HepG2 (cell line): ENCODE results near the gene ATP2B3. TPM values are rescaled to one million over a fixed set of nuclear protein-coding genes. Genes with fewer than 3 reads are reported as not detected.

Experiments
- ATM ChIP-seq: fragments of 450-650 bp; IDR thresholded peaks from 2 replicates; pipeline ENCODE4 v1.7.1; 2017; ENCODE audit warnings: mild to moderate bottlenecking, borderline replicate concordance
- CAMTA2 ChIP-seq: sonication (generic); formaldehyde crosslinking; IDR thresholded peaks from 2 replicates; pipeline ENCODE4 v1.4.0; 2020; ENCODE audit warnings: mild to moderate bottlenecking, missing genetic modification reagents, borderline replicate concordance
- FOSL2 ChIP-seq: sonication (generic); formaldehyde crosslinking; IDR thresholded peaks from 2 replicates; pipeline ENCODE4 v1.4.0; 2020; ENCODE audit warnings: missing genetic modification reagents
- KDM5A ChIP-seq: fragments of 200-600 bp; sonication (generic); IDR thresholded peaks from 2 replicates; pipeline ENCODE4 v1.7.0; 2018; ENCODE audit warnings: antibody characterized with exemption, mild to moderate bottlenecking, low read length, borderline replicate concordance
- NCOA2 ChIP-seq: sonication (generic); formaldehyde crosslinking; IDR thresholded peaks from 2 replicates; pipeline ENCODE4 v1.8.0; 2022; ENCODE audit warnings: inconsistent platforms
- SP140L ChIP-seq: sonication (generic); formaldehyde crosslinking; IDR thresholded peaks from 2 replicates; pipeline ENCODE4 v1.4.0; 2020; ENCODE audit warnings: missing genetic modification reagents, borderline replicate concordance
- ZNF180 ChIP-seq: sonication (generic); formaldehyde crosslinking; IDR thresholded peaks from 2 replicates; pipeline ENCODE4 v1.4.0; 2020; ENCODE audit warnings: low read depth, missing genetic modification reagents, borderline replicate concordance
- ZNF44 ChIP-seq: sonication (generic); formaldehyde crosslinking; IDR thresholded peaks from 2 replicates; pipeline ENCODE4 v1.5.1; 2020; ENCODE audit warnings: mild to moderate bottlenecking, missing genetic modification reagents
- ZNF546 ChIP-seq: sonication (generic); formaldehyde crosslinking; conservative IDR thresholded peaks from 2 replicates; pipeline ENCODE4 v1.8.1; 2023; ENCODE audit warnings: mild to moderate bottlenecking, missing genetic modification reagents
- polyA plus RNA-seq, 8 experiments: library from polyadenylated mRNA; depleted of rRNA in 3 of 8; stranded (reverse) in 7 of 8; unstranded in 1 of 8; fragments of >200 nt; fragmentation: Illumina TruSeq in 4 of 8; extraction: Trizol in 4 of 8; gene quantifications; 2 replicates each; pipeline versions ENCODE4 v1.2.1 to v1.2.3, GENCODE V29; 2011 to 2016; ENCODE audit warnings: low read depth in 4 of 8, missing spikeins in 1 of 8, mixed read lengths in 1 of 8; ENCODE audit not compliant: insufficient read depth in 1 of 8
- total RNA-seq, 5 experiments: library from RNA; depleted of rRNA; stranded (reverse); fragments of >200 nt; fragmentation: Illumina TruSeq; extraction: Trizol; gene quantifications; 2 replicates each; pipeline ENCODE4 v1.2.3, GENCODE V29; 2016; ENCODE audit warnings: low read depth in 1 of 5
- TF ChIP-seq, protein P1 (sequence below): sonication (generic); formaldehyde crosslinking; IDR thresholded peaks from 2 replicates; pipeline ENCODE4 v1.4.0; 2020; ENCODE audit warnings: missing genetic modification reagents, borderline replicate concordance
- TF ChIP-seq, protein P2 (sequence below): sonication (generic); formaldehyde crosslinking; IDR thresholded peaks from 2 replicates; pipeline ENCODE4 v1.4.0; 2020; ENCODE audit warnings: mild to moderate bottlenecking, missing genetic modification reagents, borderline replicate concordance
- TF ChIP-seq, protein P3 (sequence below): sonication (generic); formaldehyde crosslinking; IDR thresholded peaks from 2 replicates; pipeline ENCODE4 v1.4.0; 2020; ENCODE audit warnings: missing genetic modification reagents
- TF ChIP-seq, protein P4 (sequence below): sonication (generic); formaldehyde crosslinking; IDR thresholded peaks from 2 replicates; pipeline ENCODE4 v1.4.0; 2020; ENCODE audit warnings: missing genetic modification reagents, borderline replicate concordance
- TF ChIP-seq, protein P5 (sequence below): sonication (generic); formaldehyde crosslinking; conservative IDR thresholded peaks from 2 replicates; pipeline ENCODE4 v1.8.1; 2023; ENCODE audit warnings: missing genetic modification reagents

ATP2B3 gene
- total and polyA plus RNA-seq, 2 of the 13 experiments (the other 11 are each of a cell fraction or from before 2014, with no cell fraction given) = not detected

DNA sequence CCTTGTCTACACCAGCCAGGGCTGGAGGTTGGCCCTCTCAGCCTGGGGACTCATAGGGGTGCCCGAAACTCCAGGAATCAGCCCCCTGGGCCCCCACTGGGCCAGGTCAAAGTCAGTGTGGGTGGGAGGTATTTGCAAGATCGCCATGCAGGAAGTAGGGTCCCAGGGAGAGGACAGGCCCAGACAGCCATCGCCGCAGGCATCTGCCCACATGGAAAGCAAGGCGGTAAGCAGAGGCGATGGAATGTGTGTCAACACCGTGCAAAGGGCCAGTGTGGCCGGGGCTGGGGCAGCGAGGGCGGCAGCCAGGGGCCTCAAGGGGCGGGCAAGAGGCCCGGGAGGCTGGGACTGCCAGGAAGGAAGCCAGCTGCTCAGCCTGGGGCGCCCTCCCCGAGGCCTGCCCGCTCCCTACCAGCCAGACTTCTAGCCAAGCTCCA, 110.3 kb downstream of the ATP2B3 start (continued):
- TF ChIP-seq, protein P1, sequence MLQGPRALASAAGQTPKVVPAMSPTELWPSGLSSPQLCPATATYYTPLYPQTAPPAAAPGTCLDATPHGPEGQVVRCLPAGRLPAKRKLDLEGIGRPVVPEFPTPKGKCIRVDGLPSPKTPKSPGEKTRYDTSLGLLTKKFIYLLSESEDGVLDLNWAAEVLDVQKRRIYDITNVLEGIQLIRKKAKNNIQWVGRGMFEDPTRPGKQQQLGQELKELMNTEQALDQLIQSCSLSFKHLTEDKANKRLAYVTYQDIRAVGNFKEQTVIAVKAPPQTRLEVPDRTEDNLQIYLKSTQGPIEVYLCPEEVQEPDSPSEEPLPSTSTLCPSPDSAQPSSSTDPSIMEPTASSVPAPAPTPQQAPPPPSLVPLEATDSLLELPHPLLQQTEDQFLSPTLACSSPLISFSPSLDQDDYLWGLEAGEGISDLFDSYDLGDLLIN (CRISPR knock-in tag) = 0 out of 2 replicates have a peak, but pooled peaks have one; percentile 45
- TF ChIP-seq NCOA2 (CRISPR knock-in tag) = peak; percentile 90
- TF ChIP-seq, protein P2, sequence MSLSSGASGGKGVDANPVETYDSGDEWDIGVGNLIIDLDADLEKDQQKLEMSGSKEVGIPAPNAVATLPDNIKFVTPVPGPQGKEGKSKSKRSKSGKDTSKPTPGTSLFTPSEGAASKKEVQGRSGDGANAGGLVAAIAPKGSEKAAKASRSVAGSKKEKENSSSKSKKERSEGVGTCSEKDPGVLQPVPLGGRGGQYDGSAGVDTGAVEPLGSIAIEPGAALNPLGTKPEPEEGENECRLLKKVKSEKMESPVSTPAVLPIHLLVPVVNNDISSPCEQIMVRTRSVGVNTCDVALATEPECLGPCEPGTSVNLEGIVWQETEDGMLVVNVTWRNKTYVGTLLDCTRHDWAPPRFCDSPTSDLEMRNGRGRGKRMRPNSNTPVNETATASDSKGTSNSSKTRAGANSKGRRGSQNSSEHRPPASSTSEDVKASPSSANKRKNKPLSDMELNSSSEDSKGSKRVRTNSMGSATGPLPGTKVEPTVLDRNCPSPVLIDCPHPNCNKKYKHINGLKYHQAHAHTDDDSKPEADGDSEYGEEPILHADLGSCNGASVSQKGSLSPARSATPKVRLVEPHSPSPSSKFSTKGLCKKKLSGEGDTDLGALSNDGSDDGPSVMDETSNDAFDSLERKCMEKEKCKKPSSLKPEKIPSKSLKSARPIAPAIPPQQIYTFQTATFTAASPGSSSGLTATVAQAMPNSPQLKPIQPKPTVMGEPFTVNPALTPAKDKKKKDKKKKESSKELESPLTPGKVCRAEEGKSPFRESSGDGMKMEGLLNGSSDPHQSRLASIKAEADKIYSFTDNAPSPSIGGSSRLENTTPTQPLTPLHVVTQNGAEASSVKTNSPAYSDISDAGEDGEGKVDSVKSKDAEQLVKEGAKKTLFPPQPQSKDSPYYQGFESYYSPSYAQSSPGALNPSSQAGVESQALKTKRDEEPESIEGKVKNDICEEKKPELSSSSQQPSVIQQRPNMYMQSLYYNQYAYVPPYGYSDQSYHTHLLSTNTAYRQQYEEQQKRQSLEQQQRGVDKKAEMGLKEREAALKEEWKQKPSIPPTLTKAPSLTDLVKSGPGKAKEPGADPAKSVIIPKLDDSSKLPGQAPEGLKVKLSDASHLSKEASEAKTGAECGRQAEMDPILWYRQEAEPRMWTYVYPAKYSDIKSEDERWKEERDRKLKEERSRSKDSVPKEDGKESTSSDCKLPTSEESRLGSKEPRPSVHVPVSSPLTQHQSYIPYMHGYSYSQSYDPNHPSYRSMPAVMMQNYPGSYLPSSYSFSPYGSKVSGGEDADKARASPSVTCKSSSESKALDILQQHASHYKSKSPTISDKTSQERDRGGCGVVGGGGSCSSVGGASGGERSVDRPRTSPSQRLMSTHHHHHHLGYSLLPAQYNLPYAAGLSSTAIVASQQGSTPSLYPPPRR (CRISPR knock-in tag) = peak; percentile 65
- TF ChIP-seq ZNF546 = no peak
- TF ChIP-seq CAMTA2 (CRISPR knock-in tag) = no peak
- no peak for TF ChIP-seq SP140L (CRISPR knock-in tag)
- TF ChIP-seq FOSL2 (CRISPR knock-in tag) = peak; percentile 47; the same call in 1 of the 2 replicates
- TF ChIP-seq, protein P3, sequence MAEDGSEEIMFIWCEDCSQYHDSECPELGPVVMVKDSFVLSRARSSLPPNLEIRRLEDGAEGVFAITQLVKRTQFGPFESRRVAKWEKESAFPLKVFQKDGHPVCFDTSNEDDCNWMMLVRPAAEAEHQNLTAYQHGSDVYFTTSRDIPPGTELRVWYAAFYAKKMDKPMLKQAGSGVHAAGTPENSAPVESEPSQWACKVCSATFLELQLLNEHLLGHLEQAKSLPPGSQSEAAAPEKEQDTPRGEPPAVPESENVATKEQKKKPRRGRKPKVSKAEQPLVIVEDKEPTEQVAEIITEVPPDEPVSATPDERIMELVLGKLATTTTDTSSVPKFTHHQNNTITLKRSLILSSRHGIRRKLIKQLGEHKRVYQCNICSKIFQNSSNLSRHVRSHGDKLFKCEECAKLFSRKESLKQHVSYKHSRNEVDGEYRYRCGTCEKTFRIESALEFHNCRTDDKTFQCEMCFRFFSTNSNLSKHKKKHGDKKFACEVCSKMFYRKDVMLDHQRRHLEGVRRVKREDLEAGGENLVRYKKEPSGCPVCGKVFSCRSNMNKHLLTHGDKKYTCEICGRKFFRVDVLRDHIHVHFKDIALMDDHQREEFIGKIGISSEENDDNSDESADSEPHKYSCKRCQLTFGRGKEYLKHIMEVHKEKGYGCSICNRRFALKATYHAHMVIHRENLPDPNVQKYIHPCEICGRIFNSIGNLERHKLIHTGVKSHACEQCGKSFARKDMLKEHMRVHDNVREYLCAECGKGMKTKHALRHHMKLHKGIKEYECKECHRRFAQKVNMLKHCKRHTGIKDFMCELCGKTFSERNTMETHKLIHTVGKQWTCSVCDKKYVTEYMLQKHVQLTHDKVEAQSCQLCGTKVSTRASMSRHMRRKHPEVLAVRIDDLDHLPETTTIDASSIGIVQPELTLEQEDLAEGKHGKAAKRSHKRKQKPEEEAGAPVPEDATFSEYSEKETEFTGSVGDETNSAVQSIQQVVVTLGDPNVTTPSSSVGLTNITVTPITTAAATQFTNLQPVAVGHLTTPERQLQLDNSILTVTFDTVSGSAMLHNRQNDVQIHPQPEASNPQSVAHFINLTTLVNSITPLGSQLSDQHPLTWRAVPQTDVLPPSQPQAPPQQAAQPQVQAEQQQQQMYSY (CRISPR knock-in tag) = peak; percentile 35; the same call in 1 of the 2 replicates
- TF ChIP-seq ZNF44 (CRISPR knock-in tag) = 0 out of 2 replicates have a peak, but pooled peaks have one; percentile 53
- no peak for TF ChIP-seq KDM5A
- TF ChIP-seq, protein P4, sequence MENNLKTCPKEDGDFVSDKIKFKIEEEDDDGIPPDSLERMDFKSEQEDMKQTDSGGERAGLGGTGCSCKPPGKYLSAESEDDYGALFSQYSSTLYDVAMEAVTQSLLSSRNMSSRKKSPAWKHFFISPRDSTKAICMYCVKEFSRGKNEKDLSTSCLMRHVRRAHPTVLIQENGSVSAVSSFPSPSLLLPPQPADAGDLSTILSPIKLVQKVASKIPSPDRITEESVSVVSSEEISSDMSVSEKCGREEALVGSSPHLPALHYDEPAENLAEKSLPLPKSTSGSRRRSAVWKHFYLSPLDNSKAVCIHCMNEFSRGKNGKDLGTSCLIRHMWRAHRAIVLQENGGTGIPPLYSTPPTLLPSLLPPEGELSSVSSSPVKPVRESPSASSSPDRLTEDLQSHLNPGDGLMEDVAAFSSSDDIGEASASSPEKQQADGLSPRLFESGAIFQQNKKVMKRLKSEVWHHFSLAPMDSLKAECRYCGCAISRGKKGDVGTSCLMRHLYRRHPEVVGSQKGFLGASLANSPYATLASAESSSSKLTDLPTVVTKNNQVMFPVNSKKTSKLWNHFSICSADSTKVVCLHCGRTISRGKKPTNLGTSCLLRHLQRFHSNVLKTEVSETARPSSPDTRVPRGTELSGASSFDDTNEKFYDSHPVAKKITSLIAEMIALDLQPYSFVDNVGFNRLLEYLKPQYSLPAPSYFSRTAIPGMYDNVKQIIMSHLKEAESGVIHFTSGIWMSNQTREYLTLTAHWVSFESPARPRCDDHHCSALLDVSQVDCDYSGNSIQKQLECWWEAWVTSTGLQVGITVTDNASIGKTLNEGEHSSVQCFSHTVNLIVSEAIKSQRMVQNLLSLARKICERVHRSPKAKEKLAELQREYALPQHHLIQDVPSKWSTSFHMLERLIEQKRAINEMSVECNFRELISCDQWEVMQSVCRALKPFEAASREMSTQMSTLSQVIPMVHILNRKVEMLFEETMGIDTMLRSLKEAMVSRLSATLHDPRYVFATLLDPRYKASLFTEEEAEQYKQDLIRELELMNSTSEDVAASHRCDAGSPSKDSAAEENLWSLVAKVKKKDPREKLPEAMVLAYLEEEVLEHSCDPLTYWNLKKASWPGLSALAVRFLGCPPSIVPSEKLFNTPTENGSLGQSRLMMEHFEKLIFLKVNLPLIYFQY (CRISPR knock-in tag) = no peak
- no peak for TF ChIP-seq ATM
- TF ChIP-seq, protein P5, sequence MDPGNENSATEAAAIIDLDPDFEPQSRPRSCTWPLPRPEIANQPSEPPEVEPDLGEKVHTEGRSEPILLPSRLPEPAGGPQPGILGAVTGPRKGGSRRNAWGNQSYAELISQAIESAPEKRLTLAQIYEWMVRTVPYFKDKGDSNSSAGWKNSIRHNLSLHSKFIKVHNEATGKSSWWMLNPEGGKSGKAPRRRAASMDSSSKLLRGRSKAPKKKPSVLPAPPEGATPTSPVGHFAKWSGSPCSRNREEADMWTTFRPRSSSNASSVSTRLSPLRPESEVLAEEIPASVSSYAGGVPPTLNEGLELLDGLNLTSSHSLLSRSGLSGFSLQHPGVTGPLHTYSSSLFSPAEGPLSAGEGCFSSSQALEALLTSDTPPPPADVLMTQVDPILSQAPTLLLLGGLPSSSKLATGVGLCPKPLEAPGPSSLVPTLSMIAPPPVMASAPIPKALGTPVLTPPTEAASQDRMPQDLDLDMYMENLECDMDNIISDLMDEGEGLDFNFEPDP (CRISPR knock-in tag) = no peak
- TF ChIP-seq ZNF180 (CRISPR knock-in tag) = no peak
